SK-N-SH (cell line): Measurements from ENCODE around the gene FAM118A. TPM values are rescaled to one million over a fixed set of nuclear protein-coding genes. Genes with fewer than 3 reads are reported as not detected.

Experiments
- CTCF ChIA-PET: fragments of 300-600, 350-600 bp; formaldehyde crosslinking; extraction: SDS; loops from one replicate; lab custom pipeline; 2021; lab: Yijun Ruan, JAX
- POLR2A ChIA-PET: fragments of 350-600 bp; sonication (Branson Sonifier 250); formaldehyde crosslinking; extraction: SDS; loops from one replicate; lab custom pipeline; 2020; ENCODE audit warnings: antibody characterized with exemption, inconsistent platforms; lab: Yijun Ruan, JAX
- DNase-seq: peaks from one replicate; pipeline ENCODE4 v3.0.0; 2012
- H2AFZ ChIP-seq: fragments of 200-600 bp; sonication (generic); 2 replicates; pipeline ENCODE4 v1.8.1; 2016; ENCODE audit warnings: antibody characterized with exemption, mild to moderate bottlenecking, low read depth
- H3F3A ChIP-seq: fragments of 200-600 bp; sonication (generic); replicated peaks from 2 replicates; pipeline ENCODE3; 2016; ENCODE audit warnings: antibody characterized with exemption, mild to moderate bottlenecking; ENCODE audit not compliant: insufficient read depth
- H3K27ac ChIP-seq, 2 experiments: fragments of 200-500 bp in 1 of 2; fragments of 200-600 bp in 1 of 2; sonication (Bioruptor generic) in 1 of 2; sonication (generic), shearing (Covaris generic) in 1 of 2; 2 replicates each; pipeline versions ENCODE4 v1.5.1 to v1.6.1; 2014 to 2016; ENCODE audit warnings: low read depth in 2 of 2, inconsistent platforms in 1 of 2, low read length in 1 of 2, mild to moderate bottlenecking in 1 of 2, mixed read lengths in 1 of 2
- H3K27me3 ChIP-seq: fragments of 200-600 bp; sonication (generic), shearing (Covaris generic); 2 replicates; pipeline ENCODE4 v1.6.1; 2016; ENCODE audit warnings: mixed run types; ENCODE audit not compliant: insufficient read depth
- H3K36me3 ChIP-seq, 2 experiments: fragments of 200-500 bp in 1 of 2; fragments of 200-600 bp in 1 of 2; sonication (Bioruptor generic) in 1 of 2; sonication (generic) in 1 of 2; replicated peaks in 1 of 2; 2 replicates each; pipeline versions ENCODE3 to v1.5.1; 2014 to 2016; ENCODE audit warnings: low read length in 1 of 2, mild to moderate bottlenecking in 1 of 2; ENCODE audit not compliant: insufficient read depth in 2 of 2, control insufficient read depth in 1 of 2
- H3K4me1 ChIP-seq, 2 experiments: fragments of 200-500 bp in 1 of 2; fragments of 200-600 bp in 1 of 2; sonication (Bioruptor generic) in 1 of 2; sonication (generic), shearing (Covaris generic) in 1 of 2; 2 replicates each; pipeline versions ENCODE4 v1.5.1 to v1.6.1; 2014 to 2016; ENCODE audit warnings: low read depth in 1 of 2, low read length in 1 of 2, mixed run types in 1 of 2; ENCODE audit not compliant: insufficient read depth in 2 of 2, control insufficient read depth in 1 of 2
- H3K4me2 ChIP-seq: fragments of 200-600 bp; sonication (generic), shearing (Covaris generic); 2 replicates; pipeline ENCODE4 v1.6.1; 2017; ENCODE audit warnings: mixed run types
- H3K4me3 ChIP-seq, 2 experiments: fragments of 200-500 bp in 1 of 2; fragments of 200-600 bp in 1 of 2; sonication (Bioruptor generic) in 1 of 2; sonication (generic), shearing (Covaris generic) in 1 of 2; 2 replicates each; pipeline versions ENCODE4 v1.5.1 to v1.8.1; 2014 to 2016; ENCODE audit warnings: low read depth in 2 of 2, inconsistent platforms in 1 of 2, low read length in 1 of 2, mild to moderate bottlenecking in 1 of 2, mixed read lengths in 1 of 2, moderate library complexity in 1 of 2
- H3K79me2 ChIP-seq: fragments of 200-600 bp; sonication (generic); 2 replicates; pipeline ENCODE4 v1.8.1; 2017; ENCODE audit warnings: mild to moderate bottlenecking; ENCODE audit not compliant: insufficient read depth
- H3K9ac ChIP-seq: fragments of 200-600 bp; sonication (generic); 2 replicates; pipeline ENCODE4 v1.6.1; 2017; ENCODE audit warnings: mixed run types
- H3K9me2 ChIP-seq: fragments of 200-600 bp; sonication (generic); 2 replicates; pipeline ENCODE4 v1.6.1; 2017; ENCODE audit warnings: mixed run types
- H3K9me3 ChIP-seq: fragments of 200-600 bp; sonication (generic); 2 replicates; pipeline ENCODE4 v1.6.1; 2017; ENCODE audit warnings: mixed run types, mild to moderate bottlenecking, moderate library complexity
- H4K20me1 ChIP-seq: fragments of 200-600 bp; sonication (generic); 2 replicates; pipeline ENCODE4 v1.6.1; 2017; ENCODE audit warnings: mild to moderate bottlenecking, mixed run types; ENCODE audit not compliant: insufficient read depth
- CHD2 ChIP-seq: fragments of 150-350 bp; IDR thresholded peaks from 2 replicates; pipeline ENCODE4 v1.6.1; 2018; ENCODE audit warnings: low read length; ENCODE audit not compliant: partially characterized antibody
- EZH2phosphoT487 ChIP-seq: fragments of 200-600 bp; sonication (generic); IDR thresholded peaks from 2 replicates; pipeline ENCODE4 v1.6.1; 2017; ENCODE audit warnings: low read depth, mixed run types, mild to moderate bottlenecking, antibody characterized with exemption, moderate library complexity, borderline replicate concordance
- GABPA ChIP-seq: IDR thresholded peaks from 2 replicates; pipeline ENCODE4 v1.4.0; 2012; ENCODE audit warnings: low read depth, mild to moderate bottlenecking
- MXI1 ChIP-seq: IDR thresholded peaks from 2 replicates; pipeline ENCODE4 v1.6.1; 2012; ENCODE audit warnings: mild to moderate bottlenecking, low read depth, low read length, improper control_type of control experiment
- RFX5 ChIP-seq: IDR thresholded peaks from 2 replicates; pipeline ENCODE4 v1.6.1; 2012; ENCODE audit warnings: mild to moderate bottlenecking, improper control_type of control experiment, low read length
- RXRA ChIP-seq: IDR thresholded peaks from 2 replicates; pipeline ENCODE4 v1.4.0; 2012; ENCODE audit warnings: low read depth, mild to moderate bottlenecking, borderline replicate concordance
- SMC3 ChIP-seq: IDR thresholded peaks from 2 replicates; pipeline ENCODE4 v1.6.1; 2012; ENCODE audit warnings: low read depth, low read length, improper control_type of control experiment
- YY1 ChIP-seq: IDR thresholded peaks from 2 replicates; pipeline ENCODE4 v1.4.0; 2012; ENCODE audit warnings: low read depth, mild to moderate bottlenecking
- WGBS: methylation state at CpG from one replicate; pipeline ENCODE4 v1.1.6; 2017; ENCODE audit warnings: low lambda C conversion rate; 5-methylcytosine and 5-hydroxymethylcytosine counted together
- polyA plus RNA-seq, 3 experiments: library from polyadenylated mRNA; depleted of rRNA; stranded (reverse); fragments of >200 nt; gene quantifications; 2 replicates each; pipeline ENCODE4 v1.2.3, GENCODE V29; 2012
- TF ChIP-seq, protein P1 (sequence below): IDR thresholded peaks from 2 replicates; pipeline ENCODE4 v1.6.1; 2012; ENCODE audit warnings: mild to moderate bottlenecking, low read depth, low read length, moderate library complexity
- TF ChIP-seq, protein P2 (sequence below): IDR thresholded peaks from 2 replicates; pipeline ENCODE4 v1.4.0; 2012; ENCODE audit warnings: low read depth, borderline replicate concordance

FAM118A gene
- polyA plus RNA-seq, 1 of the 3 experiments (the other 2 are of a cell fraction), result 11.3 TPM

- no peak for DNase-seq
- H3K4me3 ChIP-seq, result no peak overlapping the region
- H3K27ac ChIP-seq, result no peak overlapping the region
- no peaks in the 10 kb centered on the region for H4K20me1 ChIP-seq
- TF ChIP-seq RXRA (no peak), GABPA (no peak), RFX5 (no peak), YY1 (no peak), SMC3 (no peak), MXI1 (no peak), CHD2 (no peak), EZH2phosphoT487 (no peak)
- TF ChIP-seq, protein P1, sequence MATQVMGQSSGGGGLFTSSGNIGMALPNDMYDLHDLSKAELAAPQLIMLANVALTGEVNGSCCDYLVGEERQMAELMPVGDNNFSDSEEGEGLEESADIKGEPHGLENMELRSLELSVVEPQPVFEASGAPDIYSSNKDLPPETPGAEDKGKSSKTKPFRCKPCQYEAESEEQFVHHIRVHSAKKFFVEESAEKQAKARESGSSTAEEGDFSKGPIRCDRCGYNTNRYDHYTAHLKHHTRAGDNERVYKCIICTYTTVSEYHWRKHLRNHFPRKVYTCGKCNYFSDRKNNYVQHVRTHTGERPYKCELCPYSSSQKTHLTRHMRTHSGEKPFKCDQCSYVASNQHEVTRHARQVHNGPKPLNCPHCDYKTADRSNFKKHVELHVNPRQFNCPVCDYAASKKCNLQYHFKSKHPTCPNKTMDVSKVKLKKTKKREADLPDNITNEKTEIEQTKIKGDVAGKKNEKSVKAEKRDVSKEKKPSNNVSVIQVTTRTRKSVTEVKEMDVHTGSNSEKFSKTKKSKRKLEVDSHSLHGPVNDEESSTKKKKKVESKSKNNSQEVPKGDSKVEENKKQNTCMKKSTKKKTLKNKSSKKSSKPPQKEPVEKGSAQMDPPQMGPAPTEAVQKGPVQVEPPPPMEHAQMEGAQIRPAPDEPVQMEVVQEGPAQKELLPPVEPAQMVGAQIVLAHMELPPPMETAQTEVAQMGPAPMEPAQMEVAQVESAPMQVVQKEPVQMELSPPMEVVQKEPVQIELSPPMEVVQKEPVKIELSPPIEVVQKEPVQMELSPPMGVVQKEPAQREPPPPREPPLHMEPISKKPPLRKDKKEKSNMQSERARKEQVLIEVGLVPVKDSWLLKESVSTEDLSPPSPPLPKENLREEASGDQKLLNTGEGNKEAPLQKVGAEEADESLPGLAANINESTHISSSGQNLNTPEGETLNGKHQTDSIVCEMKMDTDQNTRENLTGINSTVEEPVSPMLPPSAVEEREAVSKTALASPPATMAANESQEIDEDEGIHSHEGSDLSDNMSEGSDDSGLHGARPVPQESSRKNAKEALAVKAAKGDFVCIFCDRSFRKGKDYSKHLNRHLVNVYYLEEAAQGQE, result no peak
- TF ChIP-seq, protein P2, sequence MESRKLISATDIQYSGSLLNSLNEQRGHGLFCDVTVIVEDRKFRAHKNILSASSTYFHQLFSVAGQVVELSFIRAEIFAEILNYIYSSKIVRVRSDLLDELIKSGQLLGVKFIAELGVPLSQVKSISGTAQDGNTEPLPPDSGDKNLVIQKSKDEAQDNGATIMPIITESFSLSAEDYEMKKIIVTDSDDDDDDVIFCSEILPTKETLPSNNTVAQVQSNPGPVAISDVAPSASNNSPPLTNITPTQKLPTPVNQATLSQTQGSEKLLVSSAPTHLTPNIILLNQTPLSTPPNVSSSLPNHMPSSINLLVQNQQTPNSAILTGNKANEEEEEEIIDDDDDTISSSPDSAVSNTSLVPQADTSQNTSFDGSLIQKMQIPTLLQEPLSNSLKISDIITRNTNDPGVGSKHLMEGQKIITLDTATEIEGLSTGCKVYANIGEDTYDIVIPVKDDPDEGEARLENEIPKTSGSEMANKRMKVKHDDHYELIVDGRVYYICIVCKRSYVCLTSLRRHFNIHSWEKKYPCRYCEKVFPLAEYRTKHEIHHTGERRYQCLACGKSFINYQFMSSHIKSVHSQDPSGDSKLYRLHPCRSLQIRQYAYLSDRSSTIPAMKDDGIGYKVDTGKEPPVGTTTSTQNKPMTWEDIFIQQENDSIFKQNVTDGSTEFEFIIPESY, result no peak
- TF ChIP-seq, all 33 proteins: peak for 0
- no peaks in the 10 kb centered on the region for H3K36me3 ChIP-seq
- no peaks in the 10 kb centered on the region for H3K9me3 ChIP-seq
- H3K79me2 ChIP-seq, result no peaks in the 10 kb centered on the region
- POLR2A ChIA-PET, result no interaction called here
- CTCF ChIA-PET, result interaction anchor here (0.6 to 1.4 kb wide), 2 partner anchors 14 to 21 kb away, joined by 3 to 4 read pairs; no protein-coding TSS in a partner anchor
- peaks cover 2% of the 10 kb centered on the region for H3F3A ChIP-seq
- H3K27me3 ChIP-seq, result no peaks in the 10 kb centered on the region
- no peak overlapping the region for H2AFZ ChIP-seq
- H3K4me2 ChIP-seq, result no peak overlapping the region
- H3K9me2 ChIP-seq, result no peaks in the 10 kb centered on the region
- no peak overlapping the region for H3K9ac ChIP-seq
- 90% methylated on average over 9 of the region's 13 CpGs for WGBS
- no peaks in the 10 kb centered on the region for H3K4me1 ChIP-seq
These were observed 13.0 kb upstream of the FAM118A start for GRCh38 chr22:45296628-45297297.
